Loucy (cell line): ENCODE results near the gene EMSY.

ENCODE experiments used
- H2AFZ ChIP-seq: fragments of 200-600 bp; sonication (generic); 2 replicates; pipeline ENCODE4 v1.6.0; 2016; ENCODE audit warnings: antibody characterized with exemption, mild to moderate bottlenecking, low read length, moderate library complexity
- H3F3A ChIP-seq: fragments of 200-600 bp; 2 replicates; pipeline ENCODE4 v1.6.0; 2016; ENCODE audit warnings: antibody characterized with exemption, low read depth, mild to moderate bottlenecking
- H3K27me3 ChIP-seq: fragments of 200-600 bp; sonication (generic); 2 replicates; pipeline ENCODE4 v1.6.1; 2014; ENCODE audit warnings: low read length, mild to moderate bottlenecking; ENCODE audit not compliant: insufficient read depth, poor library complexity, severe bottlenecking
- H3K36me3 ChIP-seq: fragments of 200-600 bp; sonication (generic); 2 replicates; pipeline ENCODE4 v1.6.1; 2016; ENCODE audit warnings: low read length; ENCODE audit not compliant: insufficient read depth
- H3K4me1 ChIP-seq: fragments of 200-600 bp; sonication (generic); 2 replicates; pipeline ENCODE4 v1.5.1; 2014; ENCODE audit warnings: low read length, mild to moderate bottlenecking; ENCODE audit not compliant: insufficient read depth, poor library complexity, severe bottlenecking
- H3K4me2 ChIP-seq: fragments of 200-600 bp; sonication (generic); 2 replicates; pipeline ENCODE4 v1.6.0; 2014; ENCODE audit warnings: antibody characterized with exemption, low read length, low read depth, mild to moderate bottlenecking; ENCODE audit not compliant: poor library complexity, severe bottlenecking
- H3K4me3 ChIP-seq: fragments of 200-600 bp; sonication (generic); 2 replicates; pipeline ENCODE4 v1.5.1; 2014; ENCODE audit warnings: low read length, mild to moderate bottlenecking, mixed read lengths; ENCODE audit not compliant: poor library complexity, severe bottlenecking
- H3K79me2 ChIP-seq: fragments of 200-600 bp; sonication (generic); 2 replicates; pipeline ENCODE4 v1.6.1; 2014; ENCODE audit warnings: low read length; ENCODE audit not compliant: insufficient read depth
- H3K9ac ChIP-seq: fragments of 200-600 bp; sonication (generic); 2 replicates; pipeline ENCODE4 v1.6.0; 2014; ENCODE audit warnings: mild to moderate bottlenecking, low read depth, low read length, moderate library complexity; ENCODE audit not compliant: poor library complexity, severe bottlenecking
- H3K9me2 ChIP-seq: fragments of 200-600 bp; sonication (generic); replicated peaks from 2 replicates; pipeline ENCODE4 v1.6.1; 2016; ENCODE audit warnings: low read depth, low read length, mixed read lengths
- H3K9me3 ChIP-seq: fragments of 200-600 bp; sonication (generic); 2 replicates; pipeline ENCODE4 v1.6.1; 2014; ENCODE audit warnings: mild to moderate bottlenecking, antibody characterized with exemption, low read length, low read depth; ENCODE audit not compliant: insufficient read depth
- H4K20me1 ChIP-seq: fragments of 200-600 bp; sonication (generic); 2 replicates; pipeline ENCODE4 v1.6.0; 2014; ENCODE audit warnings: antibody characterized with exemption, low read length, mild to moderate bottlenecking; ENCODE audit not compliant: insufficient read depth, poor library complexity, severe bottlenecking
- EZH2phosphoT487 ChIP-seq: fragments of 200-600 bp; IDR thresholded peaks from 2 replicates; pipeline ENCODE4 v1.6.1; 2018; ENCODE audit warnings: antibody characterized with exemption, mild to moderate bottlenecking, moderate library complexity, borderline replicate concordance
- TF ChIP-seq, protein P1 (sequence below): fragments of 200-600 bp; sonication (generic); conservative IDR thresholded peaks from 2 replicates; pipeline ENCODE4 v1.5.1; 2014; ENCODE audit warnings: mild to moderate bottlenecking, antibody characterized with exemption, low read length

Gene EMSY

DNA sequence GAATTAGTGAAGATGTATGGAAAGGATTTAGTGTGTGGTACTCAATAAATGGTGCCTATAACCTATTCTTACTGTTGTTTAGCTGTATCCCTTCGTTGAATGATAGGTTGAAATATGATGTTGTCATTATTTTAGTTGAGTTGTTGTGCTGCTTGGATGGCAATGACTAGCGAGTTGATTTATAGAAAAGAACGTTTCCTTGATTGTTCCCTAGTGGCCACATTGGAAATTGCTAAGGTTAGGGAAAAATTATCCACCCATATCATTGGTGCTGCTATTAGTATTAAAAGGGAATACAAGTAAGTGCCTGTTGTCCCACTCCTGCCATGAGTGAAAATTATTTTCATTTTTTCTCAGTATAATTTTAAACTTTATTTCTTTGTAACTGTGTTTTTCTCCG lies 14.5 kb downstream of the EMSY start:
- Histone ChIP-seq H3K27me3 (no peaks in the 10 kb centered on the region), H3K4me3 (no peak overlapping the region), H3K9me2 (no peaks in the 10 kb centered on the region), H3K4me2 (no peak overlapping the region), H3K9me3 (no peaks in the 10 kb centered on the region), H2AFZ (no peak overlapping the region), H4K20me1 (no peaks in the 10 kb centered on the region), H3K4me1 (no peaks in the 10 kb centered on the region), H3K36me3 (peaks cover 41% of the 10 kb centered on the region; the same call in 1 of the 2 replicates), H3K79me2 (no peaks in the 10 kb centered on the region; the same call in 1 of the 2 replicates), H3K9ac (no peak overlapping the region), H3F3A (no peaks in the 10 kb centered on the region)
- TF ChIP-seq EZH2phosphoT487: no peak
- TF ChIP-seq, protein P1, sequence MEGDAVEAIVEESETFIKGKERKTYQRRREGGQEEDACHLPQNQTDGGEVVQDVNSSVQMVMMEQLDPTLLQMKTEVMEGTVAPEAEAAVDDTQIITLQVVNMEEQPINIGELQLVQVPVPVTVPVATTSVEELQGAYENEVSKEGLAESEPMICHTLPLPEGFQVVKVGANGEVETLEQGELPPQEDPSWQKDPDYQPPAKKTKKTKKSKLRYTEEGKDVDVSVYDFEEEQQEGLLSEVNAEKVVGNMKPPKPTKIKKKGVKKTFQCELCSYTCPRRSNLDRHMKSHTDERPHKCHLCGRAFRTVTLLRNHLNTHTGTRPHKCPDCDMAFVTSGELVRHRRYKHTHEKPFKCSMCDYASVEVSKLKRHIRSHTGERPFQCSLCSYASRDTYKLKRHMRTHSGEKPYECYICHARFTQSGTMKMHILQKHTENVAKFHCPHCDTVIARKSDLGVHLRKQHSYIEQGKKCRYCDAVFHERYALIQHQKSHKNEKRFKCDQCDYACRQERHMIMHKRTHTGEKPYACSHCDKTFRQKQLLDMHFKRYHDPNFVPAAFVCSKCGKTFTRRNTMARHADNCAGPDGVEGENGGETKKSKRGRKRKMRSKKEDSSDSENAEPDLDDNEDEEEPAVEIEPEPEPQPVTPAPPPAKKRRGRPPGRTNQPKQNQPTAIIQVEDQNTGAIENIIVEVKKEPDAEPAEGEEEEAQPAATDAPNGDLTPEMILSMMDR: peak; percentile 55

DNA sequence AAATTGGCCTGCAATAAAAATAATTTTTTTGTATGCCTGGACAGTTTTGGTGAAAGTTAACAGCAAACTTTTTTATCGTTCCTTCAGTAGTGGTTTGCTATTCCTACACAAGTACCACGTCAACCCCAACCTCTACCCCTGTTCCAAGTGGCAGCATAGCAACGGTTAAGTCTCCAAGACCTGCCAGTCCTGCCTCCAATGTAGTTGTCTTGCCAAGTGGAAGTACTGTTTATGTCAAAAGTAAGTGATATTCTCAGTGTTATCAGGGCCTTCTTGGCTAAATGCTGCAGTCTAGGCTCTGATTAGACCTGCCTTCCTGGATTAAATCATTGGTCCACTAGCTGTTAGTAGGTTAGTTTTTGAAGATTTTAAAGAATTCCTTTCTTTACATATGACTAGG lies 15.0 kb downstream of the EMSY start:
- H3K79me2 ChIP-seq: no peaks in the 10 kb centered on the region; the same call in 1 of the 2 replicates
- no peak for TF ChIP-seq EZH2phosphoT487
- TF ChIP-seq, protein P1: no peak
- H3K9me2 ChIP-seq: no peaks in the 10 kb centered on the region
- no peaks in the 10 kb centered on the region for H3K27me3 ChIP-seq
- H3K4me3 ChIP-seq: no peak overlapping the region
- H3F3A ChIP-seq: no peaks in the 10 kb centered on the region
- no peaks in the 10 kb centered on the region for H3K4me1 ChIP-seq
- no peaks in the 10 kb centered on the region for H4K20me1 ChIP-seq
- peaks cover 45% of the 10 kb centered on the region; the same call in 1 of the 2 replicates for H3K36me3 ChIP-seq
- no peaks in the 10 kb centered on the region for H3K9me3 ChIP-seq
- no peak overlapping the region for H3K9ac ChIP-seq
- H2AFZ ChIP-seq: no peak overlapping the region
- no peak overlapping the region for H3K4me2 ChIP-seq

DNA sequence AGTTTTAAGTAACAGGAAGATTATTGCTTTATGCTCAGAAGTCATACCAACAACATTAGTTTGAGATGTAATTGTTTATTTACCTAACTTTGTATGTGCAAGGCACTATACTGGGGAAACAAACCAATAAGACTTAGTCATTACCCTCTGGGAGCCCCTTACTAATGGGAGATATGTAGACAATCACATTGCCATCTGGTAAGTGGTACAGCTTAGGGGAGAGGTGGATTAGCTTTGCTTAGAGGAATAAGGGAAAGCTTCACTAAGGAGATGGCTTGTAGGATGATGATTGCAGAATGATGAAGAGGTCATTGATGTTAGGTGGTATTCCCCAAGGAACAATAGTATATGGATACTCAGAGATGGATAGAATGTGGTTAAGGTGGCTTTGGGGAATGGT lies 17.5 kb downstream of the EMSY start:
- Histone ChIP-seq H3F3A (no peaks in the 10 kb centered on the region), H3K4me3 (no peak overlapping the region), H2AFZ (no peak overlapping the region), H3K79me2 (no peaks in the 10 kb centered on the region; the same call in 1 of the 2 replicates), H3K36me3 (peaks cover 63% of the 10 kb centered on the region), H3K4me1 (no peaks in the 10 kb centered on the region), H3K9me3 (no peaks in the 10 kb centered on the region), H3K4me2 (no peak overlapping the region), H3K27me3 (no peaks in the 10 kb centered on the region), H3K9me2 (no peaks in the 10 kb centered on the region), H4K20me1 (no peaks in the 10 kb centered on the region), H3K9ac (no peak overlapping the region)
- TF ChIP-seq, protein P1: no peak
- TF ChIP-seq EZH2phosphoT487: no peak
